ENCODE measurements around the gene OXCT1. TPM values are rescaled to one million over a fixed set of nuclear protein-coding genes. Genes with fewer than 3 reads are reported as not detected.

The OXCT1 gene
- total and polyA plus RNA-seq, 7 donors = 5.5 to 22.1 (median 10.7) TPM

DNA sequence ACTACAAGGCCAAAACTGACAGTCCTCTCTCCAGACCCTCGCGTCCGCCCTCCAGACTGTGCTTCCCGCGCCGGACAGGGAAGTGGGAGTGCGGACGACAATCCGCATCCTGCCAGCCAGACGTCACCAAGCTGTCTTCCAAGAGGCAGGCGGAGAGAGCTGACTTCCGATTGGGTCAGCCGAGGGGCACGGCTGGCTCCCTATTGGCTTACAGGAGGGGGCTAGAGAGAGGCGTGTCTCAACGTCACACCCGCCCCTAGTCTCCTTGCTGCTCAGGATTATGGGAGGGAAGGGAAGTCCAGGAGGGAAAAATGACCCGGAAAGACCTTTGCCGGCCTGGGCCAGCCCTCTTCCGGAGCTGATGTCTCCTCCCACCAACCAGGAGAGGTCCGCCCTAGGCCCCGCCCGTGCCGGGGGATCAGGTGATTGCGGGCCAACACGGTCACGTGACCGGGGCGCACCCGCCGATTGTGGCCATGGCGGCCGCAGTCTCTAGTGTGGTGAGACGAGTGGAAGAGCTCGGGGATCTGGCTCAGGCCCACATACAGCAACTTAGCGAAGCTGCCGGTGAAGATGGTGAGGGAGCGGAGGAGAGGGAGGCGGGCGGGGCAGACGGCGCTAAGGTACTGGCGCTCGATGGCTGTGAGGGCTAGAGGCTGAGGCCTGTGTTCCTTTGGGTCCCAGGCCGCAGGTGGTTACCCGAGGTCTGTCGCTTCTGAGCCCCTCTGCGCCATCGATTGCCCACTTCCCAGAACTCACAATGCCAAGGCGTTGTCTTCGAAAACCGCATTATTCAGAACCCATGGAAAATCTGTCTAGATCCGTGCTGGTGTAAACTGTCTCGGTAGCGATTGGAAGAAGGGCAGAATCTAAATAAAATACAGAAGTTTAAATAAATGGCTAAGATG, 33.9 kb upstream of the OXCT1 start, which contains the start of gene RIMOC1:
Gene RIMOC1, plus strand, starts transcription at position 453 of the 908 bp plus-strand sequence. Its CDS starts 24 bp downstream, at position 477.
- H3K27me3 ChIP-seq (ENCODE audit: insufficient read depth in 3 of 3, low read length in 2 of 3) = no peaks in the 10 kb centered on the region
- intact Hi-C loops (cut with DNase I) = loop anchor here in 1 of 2 donors (5.0 kb wide), 1 partner anchor 37 kb away; no protein-coding TSS in a partner anchor
- H3K27ac ChIP-seq = peak within 1 kb of the TSS; percentile 95
- peak; percentile 98 to 99 (median 99) for ATAC-seq
- TF ChIP-seq, protein P1, sequence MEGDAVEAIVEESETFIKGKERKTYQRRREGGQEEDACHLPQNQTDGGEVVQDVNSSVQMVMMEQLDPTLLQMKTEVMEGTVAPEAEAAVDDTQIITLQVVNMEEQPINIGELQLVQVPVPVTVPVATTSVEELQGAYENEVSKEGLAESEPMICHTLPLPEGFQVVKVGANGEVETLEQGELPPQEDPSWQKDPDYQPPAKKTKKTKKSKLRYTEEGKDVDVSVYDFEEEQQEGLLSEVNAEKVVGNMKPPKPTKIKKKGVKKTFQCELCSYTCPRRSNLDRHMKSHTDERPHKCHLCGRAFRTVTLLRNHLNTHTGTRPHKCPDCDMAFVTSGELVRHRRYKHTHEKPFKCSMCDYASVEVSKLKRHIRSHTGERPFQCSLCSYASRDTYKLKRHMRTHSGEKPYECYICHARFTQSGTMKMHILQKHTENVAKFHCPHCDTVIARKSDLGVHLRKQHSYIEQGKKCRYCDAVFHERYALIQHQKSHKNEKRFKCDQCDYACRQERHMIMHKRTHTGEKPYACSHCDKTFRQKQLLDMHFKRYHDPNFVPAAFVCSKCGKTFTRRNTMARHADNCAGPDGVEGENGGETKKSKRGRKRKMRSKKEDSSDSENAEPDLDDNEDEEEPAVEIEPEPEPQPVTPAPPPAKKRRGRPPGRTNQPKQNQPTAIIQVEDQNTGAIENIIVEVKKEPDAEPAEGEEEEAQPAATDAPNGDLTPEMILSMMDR (IDR thresholded peaks at IDR 0.05) = no peak
- WGBS, 3 donors = 0 to 1% (median 0%) methylated on average over 52 to 55 of the region's 55 CpGs
- H3K36me3 ChIP-seq (ENCODE audit: insufficient read depth in 1 of 2, low read depth in 1 of 2) = peaks cover 0 to 17% of the 10 kb centered on the region in 2 donors
- H3K4me1 ChIP-seq = peaks cover 42% of the 10 kb centered on the region
- H3K9me3 ChIP-seq = no peaks in the 10 kb centered on the region
- peak; percentile 98 to 99 for DNase-seq
- H3K4me3 ChIP-seq = peak within 1 kb of the TSS; percentile 87

DNA sequence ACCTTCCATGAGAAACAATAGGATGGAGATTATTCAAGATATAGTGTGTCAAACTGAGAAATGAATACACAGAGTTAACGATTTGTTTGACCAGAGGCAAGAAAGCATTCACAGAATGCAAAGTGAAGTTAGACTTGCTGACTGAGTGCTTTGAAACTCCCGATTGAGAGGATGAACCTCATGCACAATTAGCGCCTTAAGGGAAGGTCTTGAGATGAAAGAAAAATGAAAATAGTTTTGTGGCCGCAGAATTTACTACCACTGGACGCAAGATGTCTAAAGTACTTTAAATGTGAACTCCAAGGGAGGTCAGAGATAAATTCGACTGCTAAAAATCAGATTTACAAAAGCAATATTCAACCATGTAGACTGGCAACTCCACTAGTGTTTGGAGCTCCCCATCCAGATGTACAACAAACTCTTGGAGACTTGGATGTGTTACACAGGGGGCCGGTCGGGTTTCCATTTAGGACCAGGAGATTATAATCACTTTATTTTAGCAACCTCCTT, 33.2 kb upstream of the OXCT1 start:
- WGBS, 3 donors = 41 to 44% (median 43%) methylated on average over 8 of the region's 8 CpGs
- Histone ChIP-seq H3K4me3 (peak overlapping the region; percentile 87), H3K27me3 (ENCODE audit: insufficient read depth in 3 of 3, low read length in 2 of 3) (no peaks in the 10 kb centered on the region), H3K4me1 (peaks cover 42% of the 10 kb centered on the region), H3K27ac (peak overlapping the region; percentile 95), H3K9me3 (no peaks in the 10 kb centered on the region), H3K36me3 (ENCODE audit: insufficient read depth in 1 of 2, low read depth in 1 of 2) (peaks cover 0 to 10% of the 10 kb centered on the region in 2 donors)
- DNase-seq (no peak), ATAC-seq (no peak)
- intact Hi-C loops (cut with DNase I) = loop anchor here in 1 of 2 donors (5.0 kb wide), 1 partner anchor 36 kb away; no protein-coding TSS in a partner anchor
- TF ChIP-seq, protein P1 (IDR thresholded peaks at IDR 0.05) = no peak

DNA sequence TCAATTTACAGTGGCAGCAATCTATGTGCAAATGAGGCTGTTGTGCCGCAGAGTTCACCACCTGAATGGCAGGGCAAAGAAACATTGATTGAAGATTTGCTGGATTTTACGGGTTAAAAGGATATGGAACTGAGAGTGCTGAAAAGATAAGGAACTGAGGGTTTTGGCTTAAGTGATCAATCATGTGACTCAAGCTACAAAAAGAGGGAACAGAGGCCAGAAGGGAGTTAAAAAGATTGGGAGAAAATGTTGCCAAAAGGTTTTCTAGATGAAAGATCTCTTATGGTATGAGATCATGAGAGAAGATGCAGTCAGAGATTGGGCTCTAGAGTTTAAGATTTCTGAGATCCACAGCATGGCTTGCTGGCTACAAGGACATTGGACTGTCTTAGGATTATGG, 26.0 kb upstream of the OXCT1 start:
- no peak for ATAC-seq
- Histone ChIP-seq H3K27me3 (ENCODE audit: insufficient read depth in 3 of 3, low read length in 2 of 3) (peaks cover 0 to 17% (median 3%) of the 10 kb centered on the region in 3 donors), H3K27ac (no peak overlapping the region), H3K4me3 (no peak overlapping the region), H3K9me3 (no peaks in the 10 kb centered on the region), H3K4me1 (no peaks in the 10 kb centered on the region), H3K36me3 (ENCODE audit: insufficient read depth in 1 of 2, low read depth in 1 of 2) (no peaks in the 10 kb centered on the region)
- TF ChIP-seq, protein P1 (IDR thresholded peaks at IDR 0.05) = no peak
- 71 to 77% (median 75%) methylated on average over 2 of the region's 2 CpGs for WGBS, 3 donors
- DNase-seq = no peak
- intact Hi-C loops (cut with DNase I) = no loop called here

DNA sequence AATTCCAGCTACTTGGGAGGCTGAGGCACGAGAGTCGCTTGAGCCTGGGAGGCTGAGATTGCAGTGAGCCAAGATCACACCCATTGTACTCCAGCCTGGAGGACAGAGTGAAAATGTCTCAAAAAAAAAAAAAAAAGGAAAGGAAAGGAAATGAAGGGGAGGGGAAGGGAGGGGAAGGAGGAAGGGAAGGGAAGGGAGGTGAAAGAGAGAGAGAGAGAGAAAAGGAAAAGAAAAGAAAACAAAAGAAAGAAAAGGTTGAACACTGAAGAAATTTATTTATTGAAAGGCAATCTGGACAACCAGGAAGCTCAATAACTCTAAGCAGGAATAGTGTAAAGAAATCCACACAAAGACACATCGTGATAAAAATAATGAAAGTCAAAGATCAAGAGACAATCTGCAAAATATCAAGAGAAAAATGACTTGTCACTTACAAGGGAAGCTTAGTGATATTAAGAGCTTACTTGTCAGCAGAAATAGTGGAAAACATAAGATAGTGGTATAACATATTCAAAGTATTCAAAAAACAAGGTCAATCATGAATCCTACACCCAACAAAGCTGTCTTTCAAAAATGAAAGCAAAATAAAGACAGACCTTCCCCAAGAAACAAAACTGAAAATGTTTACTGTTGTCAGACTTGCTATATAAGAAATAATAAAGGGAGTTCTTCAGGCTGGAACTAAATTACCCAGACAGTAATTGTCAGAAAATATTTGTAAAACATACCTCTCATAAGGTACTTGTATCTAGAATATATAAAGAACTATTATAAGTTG, 23.0 kb upstream of the OXCT1 start:
- WGBS, 3 donors = 78 to 83% (median 79%) methylated on average over 3 of the region's 3 CpGs
- no peak for ATAC-seq

More for the DNA sequence above, 23.0 kb upstream of the OXCT1 start:
- no peak for DNase-seq
- TF ChIP-seq, protein P1 (IDR thresholded peaks at IDR 0.05) = no peak
- Histone ChIP-seq H3K27me3 (ENCODE audit: insufficient read depth in 3 of 3, low read length in 2 of 3) (peaks cover 0 to 20% (median 6%) of the 10 kb centered on the region in 3 donors), H3K4me1 (no peaks in the 10 kb centered on the region), H3K27ac (no peak overlapping the region), H3K4me3 (no peak overlapping the region), H3K36me3 (ENCODE audit: insufficient read depth in 1 of 2, low read depth in 1 of 2) (no peaks in the 10 kb centered on the region), H3K9me3 (no peaks in the 10 kb centered on the region)
- intact Hi-C loops (cut with DNase I) = no loop called here

Measured in psoas muscle (tissue), 8 donors.